ENCODE results near the gene GART.

GART gene

GRCh38 chr21:33554236-33554981 lies 12.5 kb upstream of the GART start:
- no peak for DNase-seq (ENCODE audit: low read depth, low spot score)

- no peak for DNase-seq (ENCODE audit: low read depth, low spot score)
Measured at GRCh38 chr21:33552999-33553598, 11.2 kb upstream of the GART start.

- no peak for DNase-seq (ENCODE audit: low read depth, low spot score)
Measured at GRCh38 chr21:33552093-33552998, 10.4 kb upstream of the GART start.

- DNase-seq (ENCODE audit: low read depth, low spot score), result no peak
Measured at GRCh38 chr21:33551664-33552063, 9.7 kb upstream of the GART start.

DNA sequence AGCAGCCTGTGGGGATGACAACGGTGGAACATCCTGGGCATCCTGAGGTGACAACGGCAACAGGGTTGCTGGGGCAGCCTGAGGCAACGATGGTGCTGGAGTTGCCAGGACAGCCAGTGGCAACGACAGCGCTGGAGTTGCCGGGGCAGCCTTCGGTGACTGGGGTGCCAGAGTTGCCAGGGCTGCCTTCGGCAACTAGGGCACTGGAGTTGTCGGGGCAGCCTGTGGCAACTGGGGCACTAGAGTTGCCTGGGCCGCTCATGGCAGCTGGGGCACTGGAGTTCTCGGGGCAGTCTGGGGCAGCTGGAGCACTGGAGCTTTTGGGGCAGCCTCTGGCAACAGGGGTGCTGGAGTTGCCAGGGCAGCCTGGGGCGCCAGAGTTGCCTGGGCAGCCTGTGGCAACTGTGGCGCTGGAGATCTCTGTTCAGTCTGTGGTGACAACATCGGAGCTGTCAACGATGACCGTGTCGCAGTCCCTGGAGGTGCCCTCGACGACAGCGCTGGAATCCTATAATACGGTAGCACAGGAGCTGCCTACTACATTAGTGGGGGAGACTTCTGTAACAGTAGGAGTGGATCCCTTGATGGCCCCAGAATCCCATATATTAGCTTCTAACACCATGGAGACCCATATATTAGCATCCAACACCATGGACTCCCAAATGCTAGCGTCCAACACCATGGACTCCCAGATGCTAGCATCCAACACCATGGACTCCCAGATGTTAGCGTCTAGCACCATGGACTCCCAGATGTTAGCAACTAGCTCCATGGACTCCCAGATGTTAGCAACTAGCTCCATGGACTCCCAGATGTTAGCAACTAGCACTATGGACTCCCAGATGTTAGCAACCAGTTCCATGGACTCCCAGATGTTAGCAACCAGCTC lies 9.1 kb upstream of the GART start:
- DNase-seq (ENCODE audit: low read depth, low spot score), result no peak

DNA sequence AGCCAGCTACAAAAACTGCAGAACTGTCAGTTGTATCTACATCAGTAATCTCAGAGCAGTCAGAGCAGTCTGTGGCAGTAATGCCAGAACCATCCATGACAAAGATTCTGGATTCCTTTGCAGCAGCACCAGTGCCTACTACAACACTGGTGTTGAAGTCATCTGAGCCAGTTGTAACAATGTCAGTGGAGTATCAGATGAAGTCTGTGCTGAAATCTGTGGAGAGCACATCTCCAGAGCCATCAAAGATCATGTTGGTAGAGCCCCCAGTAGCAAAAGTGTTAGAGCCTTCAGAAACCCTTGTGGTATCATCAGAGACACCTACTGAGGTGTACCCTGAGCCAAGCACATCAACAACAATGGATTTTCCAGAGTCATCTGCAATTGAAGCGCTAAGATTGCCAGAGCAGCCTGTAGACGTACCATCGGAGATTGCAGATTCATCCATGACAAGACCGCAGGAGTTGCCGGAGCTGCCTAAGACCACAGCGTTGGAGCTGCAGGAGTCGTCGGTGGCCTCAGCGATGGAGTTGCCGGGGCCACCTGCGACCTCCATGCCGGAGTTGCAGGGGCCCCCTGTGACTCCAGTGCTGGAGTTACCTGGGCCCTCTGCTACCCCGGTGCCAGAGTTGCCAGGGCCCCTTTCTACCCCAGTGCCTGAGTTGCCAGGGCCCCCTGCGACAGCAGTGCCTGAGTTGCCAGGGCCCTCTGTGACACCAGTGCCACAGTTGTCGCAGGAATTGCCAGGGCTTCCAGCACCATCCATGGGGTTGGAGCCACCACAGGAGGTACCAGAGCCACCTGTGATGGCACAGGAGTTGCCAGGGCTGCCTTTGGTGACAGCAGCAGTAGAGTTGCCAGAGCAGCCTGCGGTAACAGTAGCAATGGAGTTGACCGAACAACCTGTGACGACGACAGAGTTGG lies 8.2 kb upstream of the GART start:
- no peak for DNase-seq (ENCODE audit: low read depth, low spot score)

- no peak for DNase-seq (ENCODE audit: low read depth, low spot score)
Measured at GRCh38 chr21:33546086-33546485, 4.2 kb upstream of the GART start.

- DNase-seq (ENCODE audit: low read depth, low spot score), result no peak
Measured at GRCh38 chr21:33544451-33545195, 2.7 kb upstream of the GART start.

- peak; percentile 24 for DNase-seq (ENCODE audit: low read depth, low spot score)
Measured at GRCh38 chr21:33543505-33544129, 1.7 kb upstream of the GART start.

- peak; percentile 94 for DNase-seq (ENCODE audit: low read depth, low spot score)
Measured at GRCh38 chr21:33542640-33543504, 955 bp upstream of the GART start, which contains the start of gene SON. SON (plus strand) TSS chr21:33543038; CDS start chr21:33543093, 55 bp downstream.

GRCh38 chr21:33541105-33541711 lies 709 bp downstream of the GART start:
- DNase-seq (ENCODE audit: low read depth, low spot score), result no peak

DNA sequence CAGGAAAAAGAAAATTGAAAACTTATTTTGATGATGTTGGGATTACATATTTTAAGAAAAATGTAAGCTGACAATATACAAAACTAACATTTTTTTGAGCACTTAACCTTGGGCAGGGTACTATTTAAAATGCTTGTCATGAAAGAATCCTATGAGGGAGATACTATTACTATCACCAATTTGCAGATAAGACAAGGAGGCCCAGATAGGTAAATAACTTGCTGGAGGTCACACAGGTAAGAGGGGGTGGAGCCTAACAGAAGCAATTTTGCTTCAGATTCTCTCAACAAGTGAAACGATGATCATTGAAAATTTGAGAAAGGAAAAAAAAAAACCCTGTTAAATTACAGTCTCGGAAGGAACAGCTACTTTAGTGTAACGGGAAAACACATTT lies 1.2 kb downstream of the GART start:
- DNase-seq (ENCODE audit: low read depth, low spot score), result no peak

- no peak for DNase-seq (ENCODE audit: low read depth, low spot score)
Measured at GRCh38 chr21:33539616-33540015, 2.3 kb downstream of the GART start.

DNA sequence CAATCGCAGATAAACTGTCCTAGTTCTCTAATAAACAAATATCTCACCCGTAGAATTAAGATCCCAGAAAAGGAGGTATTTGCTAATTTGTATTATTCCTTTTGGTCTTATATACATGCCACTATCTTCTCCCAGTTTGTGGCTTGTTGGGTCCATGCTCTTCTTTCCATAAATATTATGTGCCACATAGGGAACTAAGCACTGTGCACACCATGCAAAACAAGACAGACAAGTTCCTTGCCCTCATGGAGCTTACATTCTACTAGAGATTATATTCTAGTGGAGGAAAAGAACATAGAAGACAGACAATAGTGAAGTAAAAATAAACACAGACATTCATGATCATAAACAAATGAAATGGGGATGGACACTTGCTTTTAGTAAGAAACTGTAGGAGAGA lies 4.7 kb downstream of the GART start:
- DNase-seq (ENCODE audit: low read depth, low spot score), result no peak

DNA sequence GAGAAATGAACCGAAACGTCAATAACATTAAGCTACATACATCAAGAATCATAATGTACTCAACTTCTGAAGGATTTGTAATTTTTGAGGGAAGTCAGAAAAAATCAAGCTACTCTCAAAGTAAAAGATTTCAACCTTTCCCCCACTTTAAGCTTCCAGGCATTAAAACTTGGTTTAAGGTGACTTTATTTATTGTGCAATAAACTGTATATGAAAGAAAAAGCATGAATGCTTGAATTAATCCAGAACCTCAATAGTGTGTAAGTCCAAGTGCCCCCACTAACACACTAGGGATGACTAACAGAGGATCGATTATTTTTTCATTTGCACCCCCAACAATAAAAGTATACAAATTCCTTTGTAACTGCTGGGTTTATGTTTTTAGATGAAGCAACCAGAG lies 10.9 kb downstream of the GART start:
- no peak for DNase-seq (ENCODE audit: low read depth, low spot score)

GRCh38 chr21:33522953-33523349 lies 19.0 kb downstream of the GART start:
- DNase-seq (ENCODE audit: low read depth, low spot score), result no peak

GRCh38 chr21:33522297-33522952 lies 19.5 kb downstream of the GART start:
- DNase-seq (ENCODE audit: low read depth, low spot score), result no peak
